ENCODE data around the gene GSG1L. TPM values are rescaled to one million over a fixed set of nuclear protein-coding genes. Genes with fewer than 3 reads are reported as not detected.

The GSG1L gene
- total and polyA plus RNA-seq, 4 donors, result not detected

DNA sequence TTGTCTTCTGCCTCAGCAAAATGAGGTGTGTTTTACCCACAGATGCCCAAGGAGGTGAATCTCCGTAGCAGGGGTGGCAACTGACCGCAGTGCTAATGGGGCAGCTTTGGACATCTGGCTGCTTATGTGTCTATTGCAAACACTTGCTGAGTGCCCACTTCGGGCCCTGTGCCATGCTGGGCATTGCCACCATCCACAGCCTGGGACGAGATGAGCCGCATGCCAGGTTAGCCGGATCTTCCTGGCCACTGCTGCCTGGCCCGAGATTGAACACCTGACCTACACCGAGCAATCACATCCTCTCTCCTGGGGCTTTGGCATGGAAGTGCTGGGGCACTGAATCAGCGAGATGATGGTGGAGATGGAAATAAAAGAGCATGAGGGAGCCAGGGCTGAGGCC, 238.7 kb downstream of the GSG1L start:
- 79% methylated on average over 9 of the region's 9 CpGs for WGBS
- Histone ChIP-seq H3K4me1 (ENCODE audit: control insufficient read depth in 4 of 4, insufficient read depth in 4 of 4, low read length in 3 of 4) (no peaks in the 10 kb centered on the region), H3K9ac (ENCODE audit: low read depth in 1 of 2, low read length in 2 of 2) (no peak overlapping the region), H3K9me3 (ENCODE audit: control insufficient read depth in 4 of 4, low read length in 3 of 4) (peaks cover 0 to 4% (median 1%) of the 10 kb centered on the region in 4 donors), H3K27me3 (ENCODE audit: control insufficient read depth in 4 of 4, insufficient read depth in 4 of 4, low read length in 3 of 4) (no peaks in the 10 kb centered on the region), H3K4me3 (ENCODE audit: low read depth in 1 of 3, low read length in 3 of 3) (no peak overlapping the region), H3K27ac (ENCODE audit: low read depth in 1 of 2, low read length in 2 of 2) (no peak overlapping the region), H3K36me3 (ENCODE audit: control insufficient read depth in 4 of 4, insufficient read depth in 3 of 4, low read depth in 1 of 4, low read length in 3 of 4) (no peaks in the 10 kb centered on the region)
- TF ChIP-seq HNF4G (IDR thresholded peaks at IDR 0.05) (no peak), TAF1 (conservative IDR thresholded peaks at IDR 0.05) (no peak), NR2F2 (IDR thresholded peaks at IDR 0.05) (no peak), RXRA (IDR thresholded peaks at IDR 0.05) (no peak), FOXA1 (IDR thresholded peaks at IDR 0.05) (no peak), HNF4A (conservative IDR thresholded peaks at IDR 0.05) (no peak), GABPA (IDR thresholded peaks at IDR 0.05 in 1 of 2, conservative IDR thresholded peaks at IDR 0.05 in 1 of 2) (no peak), SP1 (IDR thresholded peaks at IDR 0.05) (no peak)
- TF ChIP-seq, protein P1, sequence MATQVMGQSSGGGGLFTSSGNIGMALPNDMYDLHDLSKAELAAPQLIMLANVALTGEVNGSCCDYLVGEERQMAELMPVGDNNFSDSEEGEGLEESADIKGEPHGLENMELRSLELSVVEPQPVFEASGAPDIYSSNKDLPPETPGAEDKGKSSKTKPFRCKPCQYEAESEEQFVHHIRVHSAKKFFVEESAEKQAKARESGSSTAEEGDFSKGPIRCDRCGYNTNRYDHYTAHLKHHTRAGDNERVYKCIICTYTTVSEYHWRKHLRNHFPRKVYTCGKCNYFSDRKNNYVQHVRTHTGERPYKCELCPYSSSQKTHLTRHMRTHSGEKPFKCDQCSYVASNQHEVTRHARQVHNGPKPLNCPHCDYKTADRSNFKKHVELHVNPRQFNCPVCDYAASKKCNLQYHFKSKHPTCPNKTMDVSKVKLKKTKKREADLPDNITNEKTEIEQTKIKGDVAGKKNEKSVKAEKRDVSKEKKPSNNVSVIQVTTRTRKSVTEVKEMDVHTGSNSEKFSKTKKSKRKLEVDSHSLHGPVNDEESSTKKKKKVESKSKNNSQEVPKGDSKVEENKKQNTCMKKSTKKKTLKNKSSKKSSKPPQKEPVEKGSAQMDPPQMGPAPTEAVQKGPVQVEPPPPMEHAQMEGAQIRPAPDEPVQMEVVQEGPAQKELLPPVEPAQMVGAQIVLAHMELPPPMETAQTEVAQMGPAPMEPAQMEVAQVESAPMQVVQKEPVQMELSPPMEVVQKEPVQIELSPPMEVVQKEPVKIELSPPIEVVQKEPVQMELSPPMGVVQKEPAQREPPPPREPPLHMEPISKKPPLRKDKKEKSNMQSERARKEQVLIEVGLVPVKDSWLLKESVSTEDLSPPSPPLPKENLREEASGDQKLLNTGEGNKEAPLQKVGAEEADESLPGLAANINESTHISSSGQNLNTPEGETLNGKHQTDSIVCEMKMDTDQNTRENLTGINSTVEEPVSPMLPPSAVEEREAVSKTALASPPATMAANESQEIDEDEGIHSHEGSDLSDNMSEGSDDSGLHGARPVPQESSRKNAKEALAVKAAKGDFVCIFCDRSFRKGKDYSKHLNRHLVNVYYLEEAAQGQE (IDR thresholded peaks at IDR 0.05), result no peak
- no peak for DNase-seq (ENCODE audit: low spot score)

DNA sequence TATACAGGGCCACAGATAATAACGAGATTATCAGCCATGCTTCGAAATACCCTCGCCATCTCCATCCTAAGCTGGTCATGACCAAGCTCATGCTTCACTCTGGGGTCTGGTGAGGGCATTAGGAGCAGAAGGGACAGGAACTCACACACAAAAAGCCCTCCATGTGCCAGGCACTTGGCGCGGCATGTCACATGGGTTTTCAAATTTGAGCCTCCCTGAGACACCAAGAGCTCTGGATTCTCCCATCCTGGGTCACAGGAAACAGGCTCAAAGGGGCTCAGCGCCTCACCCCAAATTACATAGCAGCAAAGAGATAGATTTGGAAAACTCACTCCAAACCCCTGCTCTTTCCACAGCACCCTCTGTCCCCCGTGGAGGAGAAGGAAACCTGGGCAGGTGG, 239.5 kb downstream of the GSG1L start:
- WGBS, result 84% methylated on average over 7 of the region's 7 CpGs
- no peaks in the 10 kb centered on the region for H3K9me3 ChIP-seq (ENCODE audit: control insufficient read depth in 4 of 4, low read length in 3 of 4)
- TF ChIP-seq EGR1 (IDR thresholded peaks at IDR 0.05; ENCODE audit: low read depth in 2 of 2) (no peak), GABPA (IDR thresholded peaks at IDR 0.05 in 1 of 2, conservative IDR thresholded peaks at IDR 0.05 in 1 of 2) (no peak), HNF4G (IDR thresholded peaks at IDR 0.05) (no peak), NR2F2 (IDR thresholded peaks at IDR 0.05) (no peak), TAF1 (conservative IDR thresholded peaks at IDR 0.05) (no peak), FOXA2 (IDR thresholded peaks at IDR 0.05) (no peak), FOXA1 (IDR thresholded peaks at IDR 0.05) (no peak), JUND (IDR thresholded peaks at IDR 0.05) (no peak), RAD21 (IDR thresholded peaks at IDR 0.05) (no peak), HNF4A (conservative IDR thresholded peaks at IDR 0.05) (no peak)
- TF ChIP-seq, protein P2, sequence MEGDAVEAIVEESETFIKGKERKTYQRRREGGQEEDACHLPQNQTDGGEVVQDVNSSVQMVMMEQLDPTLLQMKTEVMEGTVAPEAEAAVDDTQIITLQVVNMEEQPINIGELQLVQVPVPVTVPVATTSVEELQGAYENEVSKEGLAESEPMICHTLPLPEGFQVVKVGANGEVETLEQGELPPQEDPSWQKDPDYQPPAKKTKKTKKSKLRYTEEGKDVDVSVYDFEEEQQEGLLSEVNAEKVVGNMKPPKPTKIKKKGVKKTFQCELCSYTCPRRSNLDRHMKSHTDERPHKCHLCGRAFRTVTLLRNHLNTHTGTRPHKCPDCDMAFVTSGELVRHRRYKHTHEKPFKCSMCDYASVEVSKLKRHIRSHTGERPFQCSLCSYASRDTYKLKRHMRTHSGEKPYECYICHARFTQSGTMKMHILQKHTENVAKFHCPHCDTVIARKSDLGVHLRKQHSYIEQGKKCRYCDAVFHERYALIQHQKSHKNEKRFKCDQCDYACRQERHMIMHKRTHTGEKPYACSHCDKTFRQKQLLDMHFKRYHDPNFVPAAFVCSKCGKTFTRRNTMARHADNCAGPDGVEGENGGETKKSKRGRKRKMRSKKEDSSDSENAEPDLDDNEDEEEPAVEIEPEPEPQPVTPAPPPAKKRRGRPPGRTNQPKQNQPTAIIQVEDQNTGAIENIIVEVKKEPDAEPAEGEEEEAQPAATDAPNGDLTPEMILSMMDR (IDR thresholded peaks at IDR 0.05; ENCODE audit: low read depth, low read length, missing input control), result no peak
- TF ChIP-seq, protein P3, sequence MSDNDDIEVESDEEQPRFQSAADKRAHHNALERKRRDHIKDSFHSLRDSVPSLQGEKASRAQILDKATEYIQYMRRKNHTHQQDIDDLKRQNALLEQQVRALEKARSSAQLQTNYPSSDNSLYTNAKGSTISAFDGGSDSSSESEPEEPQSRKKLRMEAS (IDR thresholded peaks at IDR 0.05), result no peak
- TF ChIP-seq, protein P1 (IDR thresholded peaks at IDR 0.05), result no peak
- TF ChIP-seq, protein P4, sequence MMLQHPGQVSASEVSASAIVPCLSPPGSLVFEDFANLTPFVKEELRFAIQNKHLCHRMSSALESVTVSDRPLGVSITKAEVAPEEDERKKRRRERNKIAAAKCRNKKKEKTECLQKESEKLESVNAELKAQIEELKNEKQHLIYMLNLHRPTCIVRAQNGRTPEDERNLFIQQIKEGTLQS (IDR thresholded peaks at IDR 0.05), result no peak

More for the DNA sequence above, 239.5 kb downstream of the GSG1L start:
- H3K4me3 ChIP-seq (ENCODE audit: low read depth in 1 of 3, low read length in 3 of 3), result no peak overlapping the region
- no peak overlapping the region for H3K27ac ChIP-seq (ENCODE audit: low read depth in 1 of 2, low read length in 2 of 2)
- no peak overlapping the region for H3K9ac ChIP-seq (ENCODE audit: low read depth in 1 of 2, low read length in 2 of 2)
- H3K36me3 ChIP-seq (ENCODE audit: control insufficient read depth in 4 of 4, insufficient read depth in 3 of 4, low read depth in 1 of 4, low read length in 3 of 4), result no peaks in the 10 kb centered on the region
- H3K4me1 ChIP-seq (ENCODE audit: control insufficient read depth in 4 of 4, insufficient read depth in 4 of 4, low read length in 3 of 4), result no peaks in the 10 kb centered on the region
- DNase-seq (ENCODE audit: low spot score), result no peak
- no peaks in the 10 kb centered on the region for H3K27me3 ChIP-seq (ENCODE audit: control insufficient read depth in 4 of 4, insufficient read depth in 4 of 4, low read length in 3 of 4)
